Stimulated activated CD8-positive, alpha-beta memory T cell treated with anti-CD3 and anti-CD28 coated beads, Interleukin-12 subunit alpha, Interleukin-12 subunit beta, amount 100 ng/mL, for 24 hours (primary cell): Measurements from ENCODE around the gene RSAD2.
"Not testable (repeated sequence)": the region's sequence is repeated elsewhere in the genome, so short reads cannot be mapped to it uniquely, and the experiment has no call there.

Experiments used
- DNase-seq: peaks from one replicate; pipeline ENCODE4 v3.0.0-alpha.2; 2020; ENCODE audit errors: extremely low read depth

Gene RSAD2, protein sequence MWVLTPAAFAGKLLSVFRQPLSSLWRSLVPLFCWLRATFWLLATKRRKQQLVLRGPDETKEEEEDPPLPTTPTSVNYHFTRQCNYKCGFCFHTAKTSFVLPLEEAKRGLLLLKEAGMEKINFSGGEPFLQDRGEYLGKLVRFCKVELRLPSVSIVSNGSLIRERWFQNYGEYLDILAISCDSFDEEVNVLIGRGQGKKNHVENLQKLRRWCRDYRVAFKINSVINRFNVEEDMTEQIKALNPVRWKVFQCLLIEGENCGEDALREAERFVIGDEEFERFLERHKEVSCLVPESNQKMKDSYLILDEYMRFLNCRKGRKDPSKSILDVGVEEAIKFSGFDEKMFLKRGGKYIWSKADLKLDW

DNA sequence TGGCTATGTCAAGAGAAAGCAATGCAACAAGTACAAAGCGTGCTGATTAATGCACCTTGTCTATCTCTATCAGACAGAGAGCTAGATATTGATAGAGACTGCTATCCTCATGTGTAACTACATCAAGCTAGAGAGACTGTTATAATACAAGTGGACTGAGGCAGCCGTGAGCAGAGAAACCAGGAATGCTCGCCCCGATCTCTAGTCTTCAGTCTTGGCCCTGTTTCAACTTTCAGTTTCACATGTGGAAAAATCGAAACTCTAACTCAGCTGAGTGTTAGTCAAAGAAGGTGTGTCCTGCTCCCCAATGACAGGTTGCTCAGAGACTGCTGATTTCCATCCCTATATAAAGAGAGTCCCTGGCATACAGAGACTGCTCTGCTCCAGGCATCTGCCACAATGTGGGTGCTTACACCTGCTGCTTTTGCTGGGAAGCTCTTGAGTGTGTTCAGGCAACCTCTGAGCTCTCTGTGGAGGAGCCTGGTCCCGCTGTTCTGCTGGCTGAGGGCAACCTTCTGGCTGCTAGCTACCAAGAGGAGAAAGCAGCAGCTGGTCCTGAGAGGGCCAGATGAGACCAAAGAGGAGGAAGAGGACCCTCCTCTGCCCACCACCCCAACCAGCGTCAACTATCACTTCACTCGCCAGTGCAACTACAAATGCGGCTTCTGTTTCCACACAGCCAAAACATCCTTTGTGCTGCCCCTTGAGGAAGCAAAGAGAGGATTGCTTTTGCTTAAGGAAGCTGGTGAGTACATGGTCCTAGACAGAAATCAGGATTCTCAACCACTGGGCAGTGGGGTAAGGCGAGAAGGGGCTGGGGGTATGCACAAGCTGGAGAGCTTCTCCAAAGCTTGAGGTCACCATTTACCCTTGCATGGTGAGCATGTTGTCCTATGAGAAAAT, at the start of gene RSAD2:
TSS of gene RSAD2 (plus strand) at position 376 of the 903 bp plus-strand sequence. CDS start at position 400, 24 bp downstream.
- DNase-seq, result no peak

DNA sequence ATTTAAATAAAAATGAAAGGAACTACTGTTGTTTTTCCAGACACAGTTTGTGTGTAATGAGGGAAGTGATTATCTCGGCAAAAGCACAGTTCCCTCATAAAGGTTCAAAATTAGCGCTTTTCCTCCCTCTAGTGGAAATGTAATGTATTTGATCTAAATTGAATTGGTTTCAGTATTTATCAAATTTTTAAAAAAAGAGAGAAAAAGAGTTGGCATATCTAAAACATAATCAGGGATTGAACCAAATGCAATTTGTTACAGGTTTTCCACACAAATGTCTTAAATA, 49.3 kb upstream of the RSAD2 start:
- DNase-seq, result no peak

DNA sequence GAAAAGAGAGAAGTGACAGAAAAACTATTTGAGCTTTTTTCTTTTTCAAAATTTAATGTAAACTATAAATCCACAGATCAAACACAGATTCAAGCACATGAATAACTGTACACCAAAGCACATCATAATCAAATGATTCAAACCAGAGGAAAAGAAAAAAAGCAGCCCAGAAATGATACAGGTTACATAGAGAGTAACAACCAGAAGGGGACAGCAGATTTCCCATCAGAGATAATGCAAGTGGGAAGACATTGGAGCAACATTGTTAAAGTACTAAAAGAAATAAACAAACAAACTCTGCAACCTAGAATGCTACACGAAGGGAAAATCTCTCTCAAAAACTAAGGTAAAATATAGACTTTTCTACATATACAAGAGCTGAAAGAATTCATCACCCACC, 46.3 kb upstream of the RSAD2 start:
- DNase-seq, result no peak

DNA sequence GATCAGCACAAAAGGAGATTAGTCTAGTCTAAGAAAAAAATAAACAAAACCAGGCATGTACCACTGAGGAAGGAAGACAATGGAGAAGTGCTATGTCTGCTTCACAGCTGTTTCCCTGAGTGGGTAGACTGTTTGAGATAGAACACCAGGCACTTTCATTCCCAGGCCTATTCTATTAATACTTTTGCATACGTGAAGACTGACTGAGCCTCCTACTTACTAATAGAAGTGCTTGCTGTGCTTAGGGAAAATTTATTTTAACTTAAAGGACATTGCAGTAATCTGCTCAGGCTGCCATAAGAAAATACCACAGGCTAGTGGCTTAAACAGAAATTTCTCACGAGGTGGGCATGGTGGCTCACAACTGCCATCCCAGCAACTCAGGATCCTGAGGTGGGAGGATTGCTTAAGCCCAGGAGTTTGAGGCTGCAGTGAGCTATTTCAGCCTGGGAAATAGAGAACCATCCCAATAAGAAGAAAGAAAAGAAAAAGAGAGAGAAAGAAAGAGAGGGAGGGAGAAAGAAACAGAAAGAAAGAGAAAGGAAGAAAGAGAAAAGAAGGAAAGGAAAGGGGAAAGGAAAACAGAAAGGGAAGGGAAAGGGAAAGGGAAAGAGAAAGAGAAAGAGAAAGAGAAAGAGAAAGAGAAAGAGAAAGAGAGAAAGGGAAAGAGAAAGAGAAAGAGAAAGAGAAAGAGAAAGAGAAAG, 44.8 kb upstream of the RSAD2 start:
- no peak for DNase-seq

DNA sequence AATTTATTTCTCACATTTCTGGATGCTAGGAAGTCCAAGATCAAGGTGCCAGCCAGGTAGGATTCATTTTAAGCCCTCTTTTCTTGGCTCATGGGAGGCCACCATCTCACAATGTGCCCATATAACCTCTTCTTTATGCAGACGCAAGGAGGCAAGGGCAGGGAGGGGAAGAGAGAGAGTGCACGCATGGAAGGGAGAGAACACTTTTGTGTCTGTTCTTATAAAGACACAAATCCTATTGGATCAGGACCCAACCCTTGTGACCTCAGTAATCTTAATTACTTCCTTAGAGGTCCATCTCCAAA, 44.3 kb upstream of the RSAD2 start:
- no peak for DNase-seq

DNA sequence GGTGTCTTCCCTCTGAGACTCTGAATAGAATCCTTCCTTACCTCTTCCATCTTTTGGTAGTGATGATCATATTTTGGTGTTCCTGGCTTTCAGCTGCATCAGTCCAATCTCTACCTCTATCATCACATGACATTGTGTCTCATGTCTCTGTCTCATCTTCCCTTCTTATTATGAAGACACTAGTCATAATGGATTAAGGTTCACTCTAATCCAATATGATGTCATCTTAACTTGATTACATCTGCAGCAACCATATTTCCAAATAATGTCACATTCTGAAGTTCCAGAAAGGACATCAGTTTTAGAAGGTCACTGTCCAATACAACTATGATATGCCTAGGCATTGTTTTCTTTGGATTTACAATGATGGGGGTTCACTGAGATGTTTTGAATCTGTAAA, 43.4 kb upstream of the RSAD2 start:
- DNase-seq, result no peak

DNA sequence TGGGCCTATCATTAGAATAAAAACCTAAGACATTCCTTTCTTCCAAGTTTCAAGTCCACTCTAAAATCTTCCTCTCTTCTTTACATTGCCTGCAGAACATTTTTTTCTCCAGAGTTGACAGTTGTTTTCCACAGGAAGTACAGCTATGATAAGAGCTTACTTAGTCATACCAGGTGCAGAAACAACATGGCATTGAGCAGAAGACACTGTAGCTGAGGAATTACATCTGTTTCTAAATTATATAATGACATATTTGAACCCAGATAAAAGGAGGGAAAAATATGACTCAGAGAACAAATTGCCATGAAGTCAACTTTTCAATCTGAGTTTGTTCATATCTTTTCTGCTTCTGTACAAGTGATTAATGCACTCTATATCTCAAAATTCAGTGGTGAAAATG, 42.1 kb upstream of the RSAD2 start:
- DNase-seq, result no peak

DNA sequence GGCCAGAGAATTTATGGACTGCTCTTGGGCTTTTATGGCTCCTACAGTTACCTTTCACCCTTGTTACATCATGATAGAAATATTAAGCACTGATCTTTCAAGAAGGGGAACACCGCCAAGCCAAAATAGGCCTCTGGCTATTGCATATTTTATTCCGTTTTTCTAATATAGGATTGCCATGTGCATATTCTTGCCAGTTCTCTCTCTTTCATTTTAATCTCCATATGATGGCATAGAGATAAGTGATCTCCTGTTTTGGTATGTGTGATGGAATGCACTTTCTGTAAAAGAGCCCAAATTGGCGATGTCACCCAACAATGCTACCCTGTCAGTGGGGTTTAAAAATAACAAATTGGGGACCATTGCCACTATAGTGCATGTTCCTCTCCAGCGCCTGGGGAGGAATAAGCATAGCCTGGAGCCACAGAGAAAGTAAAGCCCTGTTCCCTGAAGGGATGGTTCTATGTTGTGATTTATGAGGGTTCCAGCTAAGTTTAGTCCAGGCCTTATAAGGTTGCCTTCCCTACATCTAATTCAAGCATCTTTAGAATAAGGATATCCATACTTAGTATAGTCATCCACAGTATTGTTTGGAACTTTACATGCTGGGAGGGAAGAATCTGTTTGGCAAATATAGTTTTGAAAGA, 38.8 kb upstream of the RSAD2 start:
- DNase-seq, result no peak

DNA sequence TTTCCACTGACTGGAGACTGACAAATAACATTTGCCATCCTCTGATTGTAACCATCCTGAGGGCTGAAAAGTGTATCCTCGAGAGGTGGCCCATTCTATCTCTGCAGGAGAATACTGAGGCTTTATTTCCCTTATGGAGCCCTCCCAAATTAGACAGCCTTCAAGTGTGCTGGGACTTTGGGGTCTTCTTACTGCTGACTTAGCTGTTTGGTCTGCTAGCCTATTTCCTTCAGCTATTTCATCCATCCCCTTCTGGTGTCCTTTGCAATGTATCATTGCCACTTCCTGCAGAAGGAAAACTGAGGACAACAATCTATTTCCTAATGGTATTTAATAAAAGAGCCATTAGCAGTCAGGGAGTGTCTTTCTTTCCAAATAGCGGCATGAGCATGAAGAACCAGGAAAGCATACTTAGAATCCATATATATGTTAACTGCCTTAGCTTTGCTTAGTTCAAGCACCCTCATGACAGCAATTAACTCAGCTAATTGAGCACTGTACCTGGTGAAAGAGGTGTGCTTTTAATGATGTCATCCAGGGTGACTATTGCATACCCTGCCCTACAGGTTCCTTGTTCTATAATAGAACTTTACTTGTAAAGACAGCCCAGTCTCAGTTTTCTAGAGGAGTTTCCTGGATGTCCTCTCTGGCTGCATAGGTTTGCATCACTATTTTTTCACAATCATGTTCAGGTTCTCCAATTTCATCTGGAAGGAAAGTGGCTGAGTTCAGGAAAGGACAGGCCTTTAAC, 35.9 kb upstream of the RSAD2 start:
- no peak for DNase-seq

DNA sequence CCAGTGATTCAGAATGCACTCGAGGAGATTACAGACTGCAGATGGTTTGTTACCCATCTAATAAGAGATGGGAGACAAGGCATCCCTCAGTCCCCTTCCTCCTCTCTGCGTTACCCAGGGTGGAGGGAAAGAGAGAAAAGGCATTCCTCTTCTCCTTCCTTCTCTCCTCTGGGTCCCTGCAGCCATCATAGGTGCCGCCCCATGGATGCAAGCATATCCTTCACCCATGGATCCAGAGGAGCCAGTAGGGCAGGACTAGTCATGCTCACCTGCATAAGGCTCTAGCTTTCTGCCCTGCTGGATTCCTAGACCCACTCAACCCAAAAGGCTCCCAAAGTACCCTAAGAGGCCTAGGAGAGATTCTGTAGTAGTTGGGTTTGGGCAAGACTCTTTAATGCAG, 32.3 kb upstream of the RSAD2 start:
- DNase-seq, result no peak

DNA sequence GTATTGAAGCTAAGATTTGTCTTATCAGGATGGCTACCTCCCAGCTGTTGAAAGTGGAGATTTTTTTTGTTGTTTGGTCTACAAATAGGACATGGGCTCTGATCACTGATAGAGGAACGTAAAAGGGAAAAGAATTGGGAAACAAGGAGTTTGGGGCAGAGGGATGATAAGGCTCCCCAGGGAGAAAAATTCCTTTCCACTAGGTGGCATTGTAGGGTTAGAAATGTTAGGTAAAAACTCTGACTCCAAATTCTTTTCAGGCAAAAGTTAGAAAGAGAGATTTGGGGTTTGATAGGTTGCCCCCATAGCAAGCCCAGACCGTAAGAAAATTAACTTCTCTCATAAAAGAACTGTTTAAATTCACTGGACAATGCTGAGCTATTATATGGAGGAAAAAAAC, 31.7 kb upstream of the RSAD2 start:
- DNase-seq, result no peak

DNA sequence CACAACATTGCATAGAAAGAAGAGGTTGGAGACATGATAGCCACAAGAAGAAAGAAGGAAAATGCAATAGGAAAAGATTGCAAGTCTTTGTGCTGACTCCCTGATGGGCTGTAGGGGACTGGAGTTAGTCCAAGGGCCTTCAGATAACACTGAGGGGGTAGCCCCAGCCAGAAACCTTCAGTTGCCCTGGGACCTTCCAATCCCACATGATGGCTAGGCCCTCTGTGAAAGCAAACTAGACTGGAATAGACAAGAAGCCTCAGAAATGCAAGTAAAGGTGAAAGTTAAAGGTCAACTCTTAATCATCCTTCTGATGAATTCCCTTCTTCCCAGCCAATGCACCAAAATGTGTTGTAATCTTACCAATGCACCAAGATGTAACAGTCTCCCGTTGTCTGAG, 31.0 kb upstream of the RSAD2 start:
- DNase-seq, result no peak

DNA sequence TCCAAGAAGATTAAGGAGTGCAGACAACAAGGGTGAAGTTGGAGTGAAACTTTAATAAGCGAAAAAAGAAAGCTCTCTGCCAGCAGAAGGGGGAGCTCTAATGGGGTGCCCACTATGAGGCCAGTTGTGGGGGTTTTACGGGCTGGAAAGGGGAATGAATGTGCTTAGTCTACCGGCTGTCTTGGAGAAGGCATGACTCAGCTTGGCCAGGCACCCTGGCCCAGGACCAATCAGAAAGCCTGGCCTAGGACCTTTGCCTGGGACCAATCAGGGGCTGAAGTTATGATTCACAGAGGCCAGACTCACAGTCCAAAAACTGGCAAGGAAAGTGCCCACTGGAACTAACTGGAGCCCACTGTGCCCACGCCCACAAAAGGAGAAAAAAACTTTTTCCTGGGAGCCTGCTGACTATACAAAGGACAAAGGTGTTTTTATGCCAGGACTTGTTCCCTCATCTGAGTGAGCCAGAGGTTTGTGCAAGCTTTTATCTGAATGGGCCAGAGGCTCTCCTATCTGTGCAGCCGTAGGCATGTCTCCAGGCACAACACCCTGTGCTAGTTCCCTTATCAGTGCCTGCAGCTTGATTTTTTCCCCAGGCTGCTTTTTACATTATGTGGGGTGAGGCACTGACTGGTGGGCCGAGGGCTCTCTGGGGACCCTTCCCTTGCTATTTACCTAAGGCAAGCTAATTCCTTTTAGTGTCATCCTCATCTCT, 30.5 kb upstream of the RSAD2 start:
- DNase-seq, result no peak

DNA sequence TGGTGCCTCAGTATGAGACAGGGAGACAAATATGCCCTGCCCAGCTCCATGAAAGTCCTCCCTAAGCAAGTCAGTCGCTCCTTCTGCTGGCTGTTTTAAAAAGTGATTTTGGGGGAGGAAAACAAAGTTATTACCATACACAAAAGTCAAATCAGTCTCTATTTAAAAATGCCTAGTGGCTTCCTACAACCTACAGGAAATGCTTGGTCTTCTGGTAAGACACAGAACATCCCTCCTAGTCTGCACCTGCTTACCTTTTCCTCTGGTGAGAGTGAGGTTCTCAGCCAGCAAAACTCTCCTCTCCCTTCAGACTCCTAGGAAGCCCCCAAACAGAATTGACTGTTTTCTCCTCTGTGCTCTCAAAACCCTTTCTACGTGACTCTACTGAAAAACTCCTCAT, 25.4 kb upstream of the RSAD2 start:
- no peak for DNase-seq

DNA sequence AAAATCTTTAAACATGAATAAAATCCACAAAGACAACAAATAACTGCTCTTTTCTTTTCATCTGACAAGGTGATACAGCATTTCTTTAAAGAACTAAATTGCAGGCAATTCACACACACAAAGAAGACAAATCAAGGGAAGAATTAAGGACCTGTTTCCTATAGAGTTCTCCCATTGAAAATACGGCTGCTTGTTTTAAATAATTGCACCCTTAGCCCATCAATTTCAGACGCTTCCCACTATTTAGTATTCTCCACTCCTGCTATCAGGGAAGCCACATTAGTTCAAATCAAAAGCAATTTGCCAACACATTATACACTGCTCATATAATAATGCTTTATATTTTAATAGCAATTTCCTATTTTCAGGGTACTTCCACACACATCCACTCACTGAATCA, 23.2 kb upstream of the RSAD2 start:
- no peak for DNase-seq

DNA sequence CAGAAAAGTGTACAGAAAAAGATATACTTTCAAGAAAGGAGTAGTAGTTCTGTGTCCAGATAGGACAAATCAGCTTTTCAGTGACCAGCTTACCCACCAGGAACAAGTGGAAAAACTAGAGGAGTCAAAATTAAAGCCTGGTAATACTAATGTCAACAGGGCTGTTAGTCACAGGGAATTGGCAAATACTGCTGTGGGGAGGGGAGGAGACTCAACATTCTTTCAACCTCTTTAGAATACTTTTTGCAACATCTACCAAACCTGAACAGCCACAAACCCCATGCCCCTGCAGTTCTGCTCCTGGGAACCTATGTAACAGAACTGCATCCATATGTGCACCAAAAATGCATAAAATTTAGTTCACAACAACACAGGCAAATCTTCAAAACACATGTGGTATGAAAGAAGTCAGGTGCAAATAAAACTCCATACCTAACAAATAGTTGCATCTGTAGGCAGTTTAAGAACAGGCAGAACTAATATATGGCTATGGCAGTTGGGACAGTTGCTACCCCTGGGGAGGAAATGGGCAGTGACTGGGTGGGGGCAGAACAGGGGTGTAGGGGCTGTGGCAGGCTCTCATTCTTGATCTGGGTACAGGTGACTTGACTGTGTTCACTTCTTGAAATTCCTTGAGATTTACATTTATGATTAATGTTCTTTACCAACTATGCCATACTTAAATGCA, 21.6 kb upstream of the RSAD2 start:
- no peak for DNase-seq

DNA sequence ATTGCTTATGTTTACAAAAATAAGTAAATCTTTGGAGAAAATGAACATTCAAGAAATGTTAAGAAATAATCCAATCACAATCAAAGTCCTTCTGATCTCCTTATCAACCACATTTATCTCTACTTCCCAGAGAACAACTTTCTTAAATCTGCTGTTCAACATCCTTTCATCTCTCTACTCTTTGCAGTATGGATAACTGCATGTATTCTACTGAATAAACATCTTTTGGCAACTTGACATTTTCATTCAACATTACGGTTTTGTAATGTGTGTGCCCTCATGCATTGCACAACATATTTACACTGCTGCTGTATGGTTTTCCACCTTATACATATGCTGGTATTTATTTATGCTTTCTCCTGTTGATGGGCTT, 21.0 kb upstream of the RSAD2 start:
- no peak for DNase-seq

DNA sequence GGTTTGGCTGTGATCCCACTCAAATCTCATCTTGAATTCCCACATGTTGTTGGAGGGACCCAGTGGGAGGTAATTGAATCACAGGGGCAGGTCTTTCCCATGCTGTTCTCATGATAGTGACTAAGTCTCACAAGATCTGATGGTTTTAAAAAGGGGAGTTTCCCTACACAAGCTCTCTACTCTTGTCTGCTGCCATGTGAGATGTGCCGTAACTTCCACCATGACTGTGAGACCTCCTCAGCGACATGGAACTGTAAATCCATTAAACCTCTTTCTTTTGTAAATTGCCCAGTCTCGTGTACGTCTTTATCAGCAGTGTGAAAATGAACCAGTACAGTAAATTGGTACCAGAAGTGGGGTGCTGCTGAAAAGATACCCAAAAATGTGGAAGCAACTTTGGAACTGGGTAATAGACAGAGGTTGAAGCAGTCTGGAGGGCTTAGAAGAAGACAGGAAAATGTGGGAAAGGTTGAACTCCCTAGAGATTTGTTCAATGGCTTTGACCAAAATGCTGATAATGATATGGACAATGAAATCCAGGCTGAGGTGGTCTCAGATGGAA, 19.0 kb upstream of the RSAD2 start:
- not testable (repeated sequence) for DNase-seq

DNA sequence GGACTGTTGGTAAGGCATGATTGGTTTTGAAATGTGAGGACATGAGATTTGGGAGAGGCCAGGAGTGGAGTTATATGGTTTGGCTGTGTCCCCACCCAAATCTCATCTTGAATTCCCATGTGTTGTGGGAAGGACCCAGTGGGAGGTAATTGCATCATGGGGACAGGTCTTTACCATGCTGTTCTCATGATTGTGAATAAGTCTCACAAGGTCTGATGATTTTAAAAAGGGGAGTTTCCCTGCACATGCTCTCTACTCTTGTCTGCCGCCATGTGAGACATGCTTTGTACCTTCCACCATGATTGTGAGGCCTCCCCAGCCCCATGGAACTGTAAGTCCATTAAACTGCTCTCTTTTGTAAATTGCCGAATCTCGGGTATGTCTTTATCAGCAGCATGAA, 17.3 kb upstream of the RSAD2 start:
- DNase-seq, result no peak

DNA sequence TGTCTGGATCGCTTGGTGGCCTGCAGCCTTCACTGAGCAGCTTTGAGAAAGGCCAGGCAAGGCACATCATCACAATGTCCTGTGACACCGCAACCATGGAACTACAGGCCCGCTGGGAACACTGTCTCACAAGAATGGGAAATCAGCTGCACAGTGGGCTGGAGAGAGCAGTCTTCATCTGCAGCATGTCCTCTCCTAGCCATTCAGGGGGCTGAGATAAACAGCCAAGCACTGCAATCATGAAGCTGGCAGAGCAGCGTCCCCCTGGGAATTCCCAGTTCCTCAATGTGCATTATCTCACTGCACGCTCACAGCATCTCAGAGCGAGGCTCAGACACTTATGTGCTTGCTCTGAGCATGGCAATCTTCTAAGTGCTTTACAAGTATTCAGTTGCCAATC, 13.8 kb upstream of the RSAD2 start:
- no peak for DNase-seq
